OCI-M2 (cell line): ENCODE results near the gene ATF6B.
A peak's percentile ranks its signal among the peaks of the same experiment; 100 is the strongest.

Experiments
- DNase-seq: peaks from one replicate; lab custom pipeline; 2025; ENCODE audit not compliant: unreplicated experiment; lab: John Stamatoyannopoulos, UW

The ATF6B gene

GRCh38 chr6:32127717-32128592, at the start of gene ATF6B:
ATF6B (minus strand) TSS chr6:32128246; CDS start chr6:32128207, 39 bp downstream.
- peak; percentile 90 for DNase-seq

GRCh38 chr6:32177183-32177787, 49.2 kb upstream of the ATF6B start:
- no peak for DNase-seq

- DNase-seq = no peak
These were observed 48.6 kb upstream of the ATF6B start for GRCh38 chr6:32176476-32177182.

GRCh38 chr6:32175711-32176475, 47.8 kb upstream of the ATF6B start, which contains the start of gene AGPAT1:
AGPAT1 (minus strand) TSS chr6:32176084; CDS start chr6:32171496, 4,588 bp downstream.
- peak; percentile 92 for DNase-seq

GRCh38 chr6:32175322-32175710, 47.3 kb upstream of the ATF6B start:
- DNase-seq = no peak

GRCh38 chr6:32174416-32174815, 46.4 kb upstream of the ATF6B start:
- no peak for DNase-seq

GRCh38 chr6:32173051-32173727, 45.1 kb upstream of the ATF6B start:
- no peak for DNase-seq

GRCh38 chr6:32171234-32171633, 43.2 kb upstream of the ATF6B start:
- no peak for DNase-seq

GRCh38 chr6:32170294-32170693, 42.2 kb upstream of the ATF6B start:
- no peak for DNase-seq

- no peak for DNase-seq
These were observed 41.0 kb upstream of the ATF6B start for GRCh38 chr6:32168807-32169591.

GRCh38 chr6:32168350-32168749, 40.3 kb upstream of the ATF6B start:
- no peak for DNase-seq

- peak; percentile 73 for DNase-seq
These were observed 39.8 kb upstream of the ATF6B start for GRCh38 chr6:32167761-32168262.

GRCh38 chr6:32167154-32167760, 39.2 kb upstream of the ATF6B start:
- DNase-seq = no peak

GRCh38 chr6:32166411-32167061, 38.5 kb upstream of the ATF6B start:
- no peak for DNase-seq

- no peak for DNase-seq
These were observed 36.2 kb upstream of the ATF6B start, which contains the start of gene EGFL8 for GRCh38 chr6:32164295-32164694. EGFL8 (plus strand) TSS chr6:32164595; CDS start chr6:32166166, 1,571 bp downstream.

GRCh38 chr6:32163559-32164258, 35.7 kb upstream of the ATF6B start:
- no peak for DNase-seq

GRCh38 chr6:32158052-32158451, 30.0 kb upstream of the ATF6B start:
- no peak for DNase-seq

- no peak for DNase-seq
These were observed 28.8 kb upstream of the ATF6B start for GRCh38 chr6:32156891-32157290.
